GM18511 (cell line): ENCODE results near the gene ALDH1A2.

Experiments
- ATAC-seq: cut with Tn5 transposase; IDR thresholded peaks from one replicate; pipeline ENCODE4 v1.9.1; 2021; ENCODE audit warnings: mild to moderate bottlenecking, moderate library complexity; ENCODE audit not compliant: unreplicated experiment

Gene ALDH1A2

GRCh38 chr15:57947282-57947681 lies 118.2 kb downstream of the ALDH1A2 start:
- ATAC-seq: no peak

DNA sequence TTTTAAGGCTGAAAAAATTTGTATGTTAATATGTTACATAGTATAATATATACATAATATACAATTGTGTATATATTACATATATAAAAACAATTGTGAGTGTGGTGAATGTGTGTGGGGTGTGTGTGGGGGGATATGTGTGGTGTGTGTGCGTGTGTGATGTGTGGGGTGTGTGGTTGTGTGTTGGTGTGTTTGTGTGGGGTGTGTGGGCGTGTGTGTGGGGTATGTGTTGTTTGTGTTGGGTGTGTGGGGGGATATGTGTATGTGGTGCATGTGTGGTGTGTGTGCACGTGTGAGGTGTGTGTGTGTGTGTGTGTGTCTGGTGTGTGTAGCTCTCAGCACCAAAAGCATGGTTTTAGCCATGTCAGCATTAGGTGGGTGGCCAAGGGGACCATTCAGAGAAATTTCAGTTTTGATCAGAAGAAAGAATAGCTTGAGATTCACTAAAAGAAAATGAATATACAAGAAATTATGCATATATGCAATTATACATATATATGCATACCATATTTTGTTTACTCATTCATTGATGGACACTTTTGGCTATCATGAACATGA lies 118.9 kb downstream of the ALDH1A2 start:
- ATAC-seq: no peak

- ATAC-seq: no peak
Measured at GRCh38 chr15:57945616-57946015, 119.9 kb downstream of the ALDH1A2 start.

- ATAC-seq: no peak
Measured at GRCh38 chr15:57943754-57944420, 121.6 kb downstream of the ALDH1A2 start.

- ATAC-seq: no peak
Measured at GRCh38 chr15:57943171-57943570, 122.3 kb downstream of the ALDH1A2 start.

- no peak for ATAC-seq
Measured at GRCh38 chr15:57941816-57942215, 123.7 kb downstream of the ALDH1A2 start.

DNA sequence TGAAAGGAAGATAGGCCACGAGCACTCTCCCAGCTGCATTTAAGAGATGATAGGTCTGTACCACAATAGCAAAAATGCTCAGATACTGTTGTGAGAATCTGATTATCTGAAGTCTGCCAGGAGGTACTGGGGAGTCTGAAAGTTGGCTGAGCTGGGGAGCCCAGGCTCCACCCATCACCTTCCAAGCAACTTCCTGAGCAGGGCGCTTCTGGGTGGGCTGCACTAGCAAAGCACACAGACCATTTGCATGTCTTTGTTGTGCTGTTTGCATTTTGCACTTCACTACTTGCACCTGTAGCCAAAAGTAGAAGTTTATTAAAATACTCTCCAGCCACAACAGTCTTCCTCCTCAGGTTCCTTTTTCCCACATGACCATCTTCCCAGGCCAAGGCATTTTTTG lies 133.2 kb downstream of the ALDH1A2 start:
- ATAC-seq: no peak

DNA sequence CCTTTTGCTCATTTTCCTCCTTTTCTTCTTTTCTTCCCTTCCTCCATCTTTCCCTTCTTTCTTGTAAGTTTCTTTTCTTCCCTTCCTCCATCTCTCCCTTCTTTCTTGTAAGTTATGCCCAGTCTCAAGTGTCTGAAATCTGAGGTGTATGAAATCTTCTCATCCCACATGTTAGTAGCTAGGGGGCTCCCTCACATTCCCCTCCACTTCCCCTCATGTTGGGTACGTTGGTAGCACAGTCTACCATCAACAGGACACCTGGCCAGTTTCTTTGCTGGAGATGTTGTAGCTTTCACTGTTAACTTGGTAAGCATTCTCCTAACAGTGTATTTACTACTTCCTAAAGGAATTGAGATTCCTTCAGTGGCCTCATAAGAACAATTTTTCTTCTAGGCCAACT lies 133.9 kb downstream of the ALDH1A2 start:
- no peak for ATAC-seq

- no peak for ATAC-seq
Measured at GRCh38 chr15:57927091-57927631, 138.3 kb downstream of the ALDH1A2 start.

DNA sequence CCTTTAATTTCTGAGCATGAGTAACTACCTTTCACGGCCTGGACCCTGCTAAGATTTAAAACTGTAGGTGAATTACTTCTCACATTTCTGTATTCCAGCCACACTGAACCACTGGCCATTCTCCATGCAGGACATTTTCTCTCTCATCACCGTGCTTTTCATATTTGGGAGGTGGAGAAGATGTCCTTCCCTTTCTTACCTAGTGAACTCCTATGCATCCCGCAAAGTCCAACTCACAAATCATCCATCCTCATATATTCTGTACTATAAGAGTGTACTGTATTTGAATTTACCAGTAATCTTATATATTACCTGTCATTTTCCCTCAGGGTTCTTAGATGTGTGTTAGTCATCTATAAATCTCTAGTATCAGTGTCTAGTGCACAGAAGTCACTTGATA lies 139.9 kb downstream of the ALDH1A2 start:
- no peak for ATAC-seq

- no peak for ATAC-seq
Measured at GRCh38 chr15:57924598-57924997, 140.9 kb downstream of the ALDH1A2 start.

DNA sequence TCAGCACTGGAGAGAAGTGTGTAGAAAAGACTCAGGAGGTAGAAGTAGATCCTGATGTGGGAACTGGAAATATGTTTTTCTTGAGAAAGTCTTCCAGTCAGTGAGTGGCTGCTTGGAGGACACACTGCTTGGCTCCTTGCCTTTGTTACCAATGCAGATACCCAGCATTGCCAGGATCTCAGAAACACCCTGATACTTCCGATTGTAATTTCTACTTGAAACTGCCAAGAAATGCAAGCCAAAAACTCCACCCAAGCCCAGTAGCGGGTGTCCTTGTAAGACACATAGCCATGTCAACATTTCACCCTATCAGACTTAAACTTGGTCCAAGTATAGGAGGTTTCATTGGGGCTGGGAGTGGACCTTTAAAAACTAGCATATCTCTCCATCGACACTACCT lies 141.8 kb downstream of the ALDH1A2 start:
- ATAC-seq: no peak

DNA sequence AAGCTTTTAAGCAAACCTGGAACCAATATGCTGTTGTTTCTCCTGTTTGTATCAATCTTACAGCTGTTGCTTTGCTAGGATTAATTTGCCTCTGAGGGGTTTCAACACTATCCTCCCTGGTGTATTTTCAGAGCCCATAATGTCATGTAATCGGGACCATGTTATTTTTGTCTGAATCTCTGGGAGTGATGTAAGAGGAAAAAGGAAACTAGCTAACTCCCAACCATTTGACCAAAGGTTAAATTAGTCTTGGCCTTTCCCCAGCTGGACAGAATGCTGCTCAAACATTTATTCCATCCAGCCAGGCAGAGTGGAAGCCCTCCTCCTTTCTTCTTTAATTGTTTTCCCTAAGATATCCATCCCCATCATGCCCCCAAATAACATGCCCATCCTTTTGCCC lies 142.2 kb downstream of the ALDH1A2 start:
- no peak for ATAC-seq

GRCh38 chr15:57922776-57923175 lies 142.7 kb downstream of the ALDH1A2 start:
- no peak for ATAC-seq

- no peak for ATAC-seq
Measured at GRCh38 chr15:57921371-57921770, 144.1 kb downstream of the ALDH1A2 start.

GRCh38 chr15:57920911-57921310 lies 144.6 kb downstream of the ALDH1A2 start:
- no peak for ATAC-seq

- no peak for ATAC-seq
Measured at GRCh38 chr15:57919754-57920153, 145.8 kb downstream of the ALDH1A2 start.

DNA sequence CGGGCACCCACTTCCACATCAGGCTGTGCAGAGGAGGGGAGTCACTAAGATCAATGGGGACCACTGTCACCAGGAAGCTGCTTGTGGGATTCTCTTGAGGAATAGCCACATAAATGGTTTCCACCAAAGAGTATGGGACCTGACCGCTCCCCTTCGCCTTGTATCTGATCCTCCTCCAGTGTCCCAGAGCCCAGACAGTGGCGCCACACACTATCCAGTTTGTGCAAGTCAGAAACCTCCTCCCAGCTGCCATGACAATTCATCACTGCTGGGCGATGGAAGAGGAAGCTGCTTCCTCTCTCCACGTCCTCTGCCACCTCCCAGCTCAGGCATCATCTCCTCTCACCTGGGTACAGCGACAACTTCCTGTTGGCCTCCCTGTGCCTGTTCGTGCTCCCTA lies 147.5 kb downstream of the ALDH1A2 start:
- ATAC-seq: no peak

DNA sequence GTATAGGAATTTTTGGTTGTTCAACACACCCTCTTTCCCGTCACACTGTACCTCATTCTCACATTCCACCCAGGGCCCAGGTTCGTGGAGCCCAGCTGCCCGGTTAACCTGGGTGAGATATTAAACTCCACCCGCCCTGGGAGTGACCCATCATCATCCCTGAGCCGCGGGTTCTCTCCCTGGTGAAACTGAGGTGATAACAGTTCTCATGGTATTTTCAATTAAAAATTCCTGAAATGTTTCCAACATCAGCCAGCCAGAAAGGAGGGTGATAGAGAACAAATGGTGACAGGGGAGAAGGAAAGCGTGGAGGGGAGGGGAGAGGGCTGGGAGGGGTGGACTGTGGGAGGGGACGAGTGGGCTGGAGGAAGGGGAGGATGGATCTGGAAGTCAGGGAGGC lies 148.8 kb downstream of the ALDH1A2 start:
- no peak for ATAC-seq

GRCh38 chr15:57915827-57916531 lies 149.5 kb downstream of the ALDH1A2 start:
- ATAC-seq: no peak

GRCh38 chr15:57914350-57915055 lies 151.0 kb downstream of the ALDH1A2 start:
- no peak for ATAC-seq
